Calu3 (cell line): ENCODE data around the gene PNRC1. TPM values are rescaled to one million over a fixed set of nuclear protein-coding genes. Genes with fewer than 3 reads are reported as not detected.

Experiments
- BruUV-seq: library from RNA; stranded (reverse); fragments of 400-500 nt; replicated peaks from 2 replicates; lab custom pipeline; 2021; lab: Mats Ljungman, UMichigan
- CTCF ChIA-PET: fragments of 300-600 bp; sonication (Branson Sonifier 250); formaldehyde crosslinking; loops from one replicate; lab custom pipeline; 2022; ENCODE audit warnings: antibody characterized with exemption; lab: Charles Lee
- DNase-seq: peaks from one replicate; pipeline ENCODE4 v3.0.0; 2022
- H3K27ac Mint-ChIP-seq: one replicate; pipeline ENCODE4 v1.8.0; 2022; ENCODE audit warnings: mixed read lengths; ENCODE audit not compliant: unreplicated experiment
- H3K27me3 Mint-ChIP-seq: one replicate; pipeline ENCODE4 v1.8.0; 2022; ENCODE audit warnings: mixed read lengths; ENCODE audit not compliant: unreplicated experiment
- H3K36me3 Mint-ChIP-seq: one replicate; pipeline ENCODE4 v1.8.0; 2022; ENCODE audit warnings: mild to moderate bottlenecking, moderate library complexity, mixed read lengths; ENCODE audit not compliant: insufficient read depth, unreplicated experiment
- H3K4me1 Mint-ChIP-seq: one replicate; pipeline ENCODE4 v1.8.0; 2022; ENCODE audit warnings: mild to moderate bottlenecking, low read depth, mixed read lengths; ENCODE audit not compliant: unreplicated experiment
- H3K4me3 Mint-ChIP-seq: one replicate; pipeline ENCODE4 v1.8.0; 2022; ENCODE audit warnings: mild to moderate bottlenecking, low read depth, moderate library complexity, mixed read lengths; ENCODE audit not compliant: unreplicated experiment
- H3K9me3 Mint-ChIP-seq: one replicate; pipeline ENCODE4 v1.8.0; 2022; ENCODE audit warnings: low read depth, mixed read lengths; ENCODE audit not compliant: unreplicated experiment
- intact Hi-C: fragments of 100-400 bp; cut with micrococcal nuclease; formaldehyde crosslinking; loops from one replicate; pipeline ENCODE4 v1.10.0; 2022; ENCODE audit not compliant: unreplicated experiment
- total RNA-seq: library from RNA; stranded (reverse); gene quantifications from 2 replicates; pipeline ENCODE4 v1.2.3, GENCODE V29; 2022
- TF ChIP-seq, protein P1 (sequence below): fragments of 200-600 bp; IDR thresholded peaks from one replicate; pipeline ENCODE4 v1.8.0; 2022; ENCODE audit warnings: antibody characterized with exemption; ENCODE audit not compliant: unreplicated experiment

PNRC1 gene
- total RNA-seq, 1 experiment from 2014 or later: 45.4 TPM

DNA sequence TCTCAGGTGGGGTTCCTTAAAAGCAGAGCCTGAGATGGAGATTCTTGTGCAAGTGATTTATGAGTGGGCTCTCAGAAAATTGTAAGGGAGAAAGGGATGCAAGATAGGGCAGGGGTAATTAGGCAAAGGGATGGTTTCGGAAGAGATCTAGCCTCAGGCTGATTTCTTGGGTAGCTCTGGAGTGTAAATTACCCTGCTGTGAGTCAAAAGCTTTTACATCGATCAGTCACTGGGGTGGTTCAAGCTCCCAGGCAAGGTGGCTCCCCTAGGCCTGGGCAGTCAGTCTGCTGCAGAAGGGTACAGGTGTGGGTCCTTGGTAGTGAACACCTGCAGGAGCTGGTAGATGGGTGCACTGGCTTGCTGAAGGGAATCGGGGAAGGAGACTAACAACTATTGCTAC is 54.2 kb downstream of the PNRC1 start:
- Mint-ChIP-seq H3K27me3 (no peaks in the 10 kb centered on the region), H3K4me3 (no peak overlapping the region), H3K4me1 (peaks cover 8% of the 10 kb centered on the region), H3K27ac (no peak overlapping the region), H3K36me3 (no peaks in the 10 kb centered on the region), H3K9me3 (no peaks in the 10 kb centered on the region)
- intact Hi-C loops: no loop called here
- TF ChIP-seq, protein P1, sequence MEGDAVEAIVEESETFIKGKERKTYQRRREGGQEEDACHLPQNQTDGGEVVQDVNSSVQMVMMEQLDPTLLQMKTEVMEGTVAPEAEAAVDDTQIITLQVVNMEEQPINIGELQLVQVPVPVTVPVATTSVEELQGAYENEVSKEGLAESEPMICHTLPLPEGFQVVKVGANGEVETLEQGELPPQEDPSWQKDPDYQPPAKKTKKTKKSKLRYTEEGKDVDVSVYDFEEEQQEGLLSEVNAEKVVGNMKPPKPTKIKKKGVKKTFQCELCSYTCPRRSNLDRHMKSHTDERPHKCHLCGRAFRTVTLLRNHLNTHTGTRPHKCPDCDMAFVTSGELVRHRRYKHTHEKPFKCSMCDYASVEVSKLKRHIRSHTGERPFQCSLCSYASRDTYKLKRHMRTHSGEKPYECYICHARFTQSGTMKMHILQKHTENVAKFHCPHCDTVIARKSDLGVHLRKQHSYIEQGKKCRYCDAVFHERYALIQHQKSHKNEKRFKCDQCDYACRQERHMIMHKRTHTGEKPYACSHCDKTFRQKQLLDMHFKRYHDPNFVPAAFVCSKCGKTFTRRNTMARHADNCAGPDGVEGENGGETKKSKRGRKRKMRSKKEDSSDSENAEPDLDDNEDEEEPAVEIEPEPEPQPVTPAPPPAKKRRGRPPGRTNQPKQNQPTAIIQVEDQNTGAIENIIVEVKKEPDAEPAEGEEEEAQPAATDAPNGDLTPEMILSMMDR: no peak
- CTCF ChIA-PET: no interaction called here
- no peak for DNase-seq
- no TSS peak for BruUV-seq

Other genes starting within 250 kb of the PNRC1 start
- 19.4 and 21.2 TPM in 2 replicates for gene RNGTT, start 117.1 kb upstream of the PNRC1 start, total RNA-seq
- gene SRSF12, start 37.3 kb downstream of the PNRC1 start, total RNA-seq: 1.7 and 1.8 TPM in 2 replicates
- 26.6 and 33.2 TPM in 2 replicates for gene PM20D2, start 65.3 kb downstream of the PNRC1 start, total RNA-seq
- gene GABRR1, start 136.6 kb downstream of the PNRC1 start, total RNA-seq: not detected in 2 replicates
- 0.32 and 0.78 TPM in 2 replicates for gene GABRR2, start 234.5 kb downstream of the PNRC1 start, total RNA-seq